Measurements from ENCODE around the gene LHPP. TPM values are rescaled to one million over a fixed set of nuclear protein-coding genes. Genes with fewer than 3 reads are reported as not detected.

LHPP gene
- total RNA-seq, 6 donors from 2014 or later, result 12.0 to 21.4 (median 16.4) TPM

DNA sequence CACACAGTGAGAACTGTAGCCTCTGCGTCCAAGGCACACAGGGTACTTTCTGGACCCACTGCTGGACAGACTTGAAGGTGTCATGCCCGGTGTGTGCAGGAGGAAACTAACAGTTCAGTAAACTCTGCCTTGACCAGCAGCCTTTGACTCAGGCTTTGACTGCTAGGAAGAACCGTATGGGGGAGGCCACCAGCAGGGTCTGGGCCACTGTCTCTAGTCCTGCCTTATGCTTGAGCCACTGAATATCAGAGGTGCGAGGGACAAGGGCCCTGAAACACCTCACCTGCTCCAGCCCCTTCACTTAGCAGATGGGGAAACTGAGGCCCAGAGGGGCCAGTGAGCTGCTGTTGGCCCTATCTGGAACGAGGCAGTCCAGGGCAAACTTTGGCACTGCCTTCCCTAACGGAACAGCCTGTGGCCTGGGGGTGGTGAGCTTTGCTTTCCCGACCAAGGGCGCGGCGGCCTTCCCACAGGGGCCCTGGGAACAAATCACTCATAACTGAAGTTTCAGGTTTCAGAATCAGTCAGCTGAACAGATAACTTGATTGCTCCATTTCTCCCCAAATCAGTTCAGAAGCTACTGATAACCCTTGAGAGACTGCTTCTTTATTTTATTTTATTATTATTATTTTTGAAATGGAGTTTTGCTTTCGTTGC lies 152.5 kb downstream of the LHPP start:
- no peaks in the 10 kb centered on the region for H3K9me3 ChIP-seq
- no peak for ATAC-seq (ENCODE audit: low FRiP score in 2 of 2)
- H3K4me3 ChIP-seq, result no peak overlapping the region
- no peaks in the 10 kb centered on the region for H3K27me3 ChIP-seq
- no peak for DNase-seq
- H3K36me3 ChIP-seq, result peaks cover 0 to 15% (median 12%) of the 10 kb centered on the region in 4 donors
- WGBS, 2 donors, result 84 to 87% methylated on average over 6 to 11 of the region's 11 CpGs
- TF ChIP-seq EP300 (IDR thresholded peaks at IDR 0.05), result no peak
- no peak for TF ChIP-seq POLR2A (IDR thresholded peaks at IDR 0.05)
- TF ChIP-seq POLR2AphosphoS5 (IDR thresholded peaks at IDR 0.05), result no peak
- TF ChIP-seq CTCF (IDR thresholded peaks at IDR 0.05), result no peak
- H3K4me1 ChIP-seq, result peaks cover 27 to 48% (median 41%) of the 10 kb centered on the region in 4 donors
- peak overlapping the region in 1 of 4 donors; percentile 61 for H3K27ac ChIP-seq

- no peaks in the 10 kb centered on the region for H3K9me3 ChIP-seq
- peaks cover 0 to 15% (median 12%) of the 10 kb centered on the region in 4 donors for H3K36me3 ChIP-seq
- H3K27ac ChIP-seq, result no peak overlapping the region
- H3K27me3 ChIP-seq, result no peaks in the 10 kb centered on the region
- TF ChIP-seq EP300 (IDR thresholded peaks at IDR 0.05) (no peak), POLR2A (IDR thresholded peaks at IDR 0.05) (no peak), POLR2AphosphoS5 (IDR thresholded peaks at IDR 0.05) (no peak), CTCF (IDR thresholded peaks at IDR 0.05) (no peak)
- peaks cover 38 to 57% (median 47%) of the 10 kb centered on the region in 4 donors for H3K4me1 ChIP-seq
- ATAC-seq (ENCODE audit: low FRiP score in 2 of 2), result no peak
- peak in 1 of 2 donors; percentile 70 for DNase-seq
- WGBS, 2 donors, result 90 to 97% methylated on average over 33 to 34 of the region's 34 CpGs
- H3K4me3 ChIP-seq, result no peak overlapping the region
Measured at GRCh38 chr10:124615259-124615658, 153.6 kb downstream of the LHPP start.

GRCh38 chr10:124616040-124616835 lies 154.6 kb downstream of the LHPP start:
- WGBS, 2 donors, result 90 to 94% methylated on average over 8 to 29 of the region's 30 CpGs
- H3K4me3 ChIP-seq, result no peak overlapping the region
- no peak overlapping the region for H3K27ac ChIP-seq
- H3K36me3 ChIP-seq, result peaks cover 0 to 15% (median 12%) of the 10 kb centered on the region in 4 donors
- H3K4me1 ChIP-seq, result peaks cover 37 to 54% (median 45%) of the 10 kb centered on the region in 4 donors
- peak in 1 of 2 donors; percentile 81 for DNase-seq
- H3K27me3 ChIP-seq, result no peaks in the 10 kb centered on the region
- TF ChIP-seq POLR2A (IDR thresholded peaks at IDR 0.05), result no peak
- TF ChIP-seq CTCF (IDR thresholded peaks at IDR 0.05), result no peak
- no peak for TF ChIP-seq EP300 (IDR thresholded peaks at IDR 0.05)
- TF ChIP-seq POLR2AphosphoS5 (IDR thresholded peaks at IDR 0.05), result no peak
- no peaks in the 10 kb centered on the region for H3K9me3 ChIP-seq
- no peak for ATAC-seq (ENCODE audit: low FRiP score in 2 of 2)

GRCh38 chr10:124616836-124617130 lies 155.2 kb downstream of the LHPP start:
- Histone ChIP-seq H3K36me3 (peaks cover 0 to 15% (median 12%) of the 10 kb centered on the region in 4 donors), H3K27me3 (no peaks in the 10 kb centered on the region), H3K27ac (no peak overlapping the region), H3K9me3 (no peaks in the 10 kb centered on the region), H3K4me1 (peaks cover 32 to 54% (median 41%) of the 10 kb centered on the region in 4 donors), H3K4me3 (no peak overlapping the region)
- TF ChIP-seq CTCF (IDR thresholded peaks at IDR 0.05) (no peak), POLR2A (IDR thresholded peaks at IDR 0.05) (no peak), POLR2AphosphoS5 (IDR thresholded peaks at IDR 0.05) (no peak), EP300 (IDR thresholded peaks at IDR 0.05) (no peak)
- ATAC-seq (ENCODE audit: low FRiP score in 2 of 2) (no peak), DNase-seq (no peak)
- 73% methylated on average over 4 of the region's 4 CpGs; no CpG with 5 or more reads in 1 of the 2 donors for WGBS, 2 donors
